ENCODE measurements around the gene PDE4D.

PDE4D gene

DNA sequence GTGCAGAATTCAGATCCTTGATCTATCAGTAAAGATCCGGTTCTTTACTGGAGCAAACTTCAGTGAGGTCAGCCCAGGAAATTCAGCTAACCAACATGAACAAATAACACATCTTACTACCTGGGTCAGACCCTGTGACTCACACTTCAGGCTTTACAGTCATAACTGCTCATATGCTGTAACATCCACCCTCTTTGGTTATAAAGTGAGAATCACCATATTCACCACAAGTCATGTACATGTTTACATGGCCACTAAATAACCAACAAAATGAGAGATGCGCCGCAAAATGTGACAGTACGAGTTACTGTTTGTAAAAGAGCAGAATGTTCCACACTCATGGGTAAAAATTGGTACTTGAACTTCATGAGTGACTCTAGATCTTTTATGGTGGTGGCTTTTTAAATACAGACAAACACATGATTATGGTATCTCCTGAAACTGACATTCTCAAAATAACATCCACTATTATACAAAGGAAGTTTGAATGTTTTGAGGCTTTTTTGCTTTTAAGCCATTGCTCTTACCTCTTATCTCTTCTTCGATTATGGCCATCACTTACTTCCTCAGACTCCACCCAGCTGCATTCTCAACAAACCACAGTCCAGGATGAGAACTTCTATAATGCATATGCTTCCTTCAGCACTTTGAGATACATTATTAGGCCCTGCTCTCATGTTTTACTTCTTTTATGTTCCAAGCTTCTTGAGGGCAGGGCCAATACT lies 794.1 kb downstream of the PDE4D start:
- Histone ChIP-seq H2AFZ (ENCODE audit: low read length) (no peak overlapping the region), H3K9ac (ENCODE audit: low read length) (no peak overlapping the region), H3K9me2 (replicated peaks; ENCODE audit: insufficient read depth, low read length) (no peaks in the 10 kb centered on the region), H3K27me3 (replicated peaks; ENCODE audit: insufficient read depth, low read length) (no peaks in the 10 kb centered on the region), H3K4me3 (ENCODE audit: low read length) (no peak overlapping the region), H3K9me3 (replicated peaks; ENCODE audit: insufficient read depth, low read length) (no peaks in the 10 kb centered on the region), H3K79me2 (ENCODE audit: low read length) (no peaks in the 10 kb centered on the region), H3K4me2 (ENCODE audit: low read depth, low read length) (no peak overlapping the region), H3F3A (ENCODE audit: insufficient read depth, low read length) (no peaks in the 10 kb centered on the region), H3K27ac (ENCODE audit: low read length) (no peak overlapping the region), H3K4me1 (ENCODE audit: low read length) (no peaks in the 10 kb centered on the region), H3K36me3 (replicated peaks; ENCODE audit: insufficient read depth, low read length) (no peaks in the 10 kb centered on the region), H4K20me1 (ENCODE audit: insufficient read depth, low read length) (no peaks in the 10 kb centered on the region)
- no peak for TF ChIP-seq EZH2 (optimal IDR thresholded peaks at IDR 0.05; ENCODE audit: low read depth, low read length)
- TF ChIP-seq, protein P1, sequence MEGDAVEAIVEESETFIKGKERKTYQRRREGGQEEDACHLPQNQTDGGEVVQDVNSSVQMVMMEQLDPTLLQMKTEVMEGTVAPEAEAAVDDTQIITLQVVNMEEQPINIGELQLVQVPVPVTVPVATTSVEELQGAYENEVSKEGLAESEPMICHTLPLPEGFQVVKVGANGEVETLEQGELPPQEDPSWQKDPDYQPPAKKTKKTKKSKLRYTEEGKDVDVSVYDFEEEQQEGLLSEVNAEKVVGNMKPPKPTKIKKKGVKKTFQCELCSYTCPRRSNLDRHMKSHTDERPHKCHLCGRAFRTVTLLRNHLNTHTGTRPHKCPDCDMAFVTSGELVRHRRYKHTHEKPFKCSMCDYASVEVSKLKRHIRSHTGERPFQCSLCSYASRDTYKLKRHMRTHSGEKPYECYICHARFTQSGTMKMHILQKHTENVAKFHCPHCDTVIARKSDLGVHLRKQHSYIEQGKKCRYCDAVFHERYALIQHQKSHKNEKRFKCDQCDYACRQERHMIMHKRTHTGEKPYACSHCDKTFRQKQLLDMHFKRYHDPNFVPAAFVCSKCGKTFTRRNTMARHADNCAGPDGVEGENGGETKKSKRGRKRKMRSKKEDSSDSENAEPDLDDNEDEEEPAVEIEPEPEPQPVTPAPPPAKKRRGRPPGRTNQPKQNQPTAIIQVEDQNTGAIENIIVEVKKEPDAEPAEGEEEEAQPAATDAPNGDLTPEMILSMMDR (IDR thresholded peaks at IDR 0.05; ENCODE audit: low read length) = no peak
- no peak for TF ChIP-seq EZH2phosphoT487 (IDR thresholded peaks at IDR 0.05; ENCODE audit: low read length)
- no peak for DNase-seq

DNA sequence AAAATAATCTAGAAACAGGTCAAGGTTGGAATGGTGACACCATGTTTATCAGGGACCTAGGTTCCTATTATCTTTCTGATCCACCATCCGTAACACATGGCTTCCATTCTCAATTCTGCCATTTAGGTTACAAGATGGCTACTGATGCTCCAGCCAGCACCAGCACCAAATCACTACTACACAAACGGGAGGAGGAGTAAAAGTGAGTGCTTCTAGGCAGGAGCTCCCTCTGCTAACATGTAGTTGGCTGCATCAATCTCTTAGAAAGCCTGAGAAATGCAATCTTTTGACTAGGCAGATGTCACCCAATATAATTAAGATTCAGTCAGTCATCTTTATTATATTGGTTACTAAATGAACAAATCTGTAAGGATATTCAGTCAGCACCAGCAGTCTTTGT lies 794.8 kb downstream of the PDE4D start:
- Histone ChIP-seq H3K4me1 (ENCODE audit: low read length) (no peaks in the 10 kb centered on the region), H3K27me3 (replicated peaks; ENCODE audit: insufficient read depth, low read length) (no peaks in the 10 kb centered on the region), H3K9me2 (replicated peaks; ENCODE audit: insufficient read depth, low read length) (no peaks in the 10 kb centered on the region), H3K79me2 (ENCODE audit: low read length) (no peaks in the 10 kb centered on the region), H3K4me2 (ENCODE audit: low read depth, low read length) (no peak overlapping the region), H2AFZ (ENCODE audit: low read length) (no peak overlapping the region), H3K9ac (ENCODE audit: low read length) (no peak overlapping the region), H3K36me3 (replicated peaks; ENCODE audit: insufficient read depth, low read length) (no peaks in the 10 kb centered on the region), H3K9me3 (replicated peaks; ENCODE audit: insufficient read depth, low read length) (no peaks in the 10 kb centered on the region), H4K20me1 (ENCODE audit: insufficient read depth, low read length) (no peaks in the 10 kb centered on the region), H3F3A (ENCODE audit: insufficient read depth, low read length) (no peaks in the 10 kb centered on the region), H3K4me3 (ENCODE audit: low read length) (no peak overlapping the region), H3K27ac (ENCODE audit: low read length) (no peak overlapping the region)
- DNase-seq = no peak
- TF ChIP-seq EZH2phosphoT487 (IDR thresholded peaks at IDR 0.05; ENCODE audit: low read length) = no peak
- TF ChIP-seq, protein P1 (IDR thresholded peaks at IDR 0.05; ENCODE audit: low read length) = no peak
- no peak for TF ChIP-seq EZH2 (optimal IDR thresholded peaks at IDR 0.05; ENCODE audit: low read depth, low read length)

DNA sequence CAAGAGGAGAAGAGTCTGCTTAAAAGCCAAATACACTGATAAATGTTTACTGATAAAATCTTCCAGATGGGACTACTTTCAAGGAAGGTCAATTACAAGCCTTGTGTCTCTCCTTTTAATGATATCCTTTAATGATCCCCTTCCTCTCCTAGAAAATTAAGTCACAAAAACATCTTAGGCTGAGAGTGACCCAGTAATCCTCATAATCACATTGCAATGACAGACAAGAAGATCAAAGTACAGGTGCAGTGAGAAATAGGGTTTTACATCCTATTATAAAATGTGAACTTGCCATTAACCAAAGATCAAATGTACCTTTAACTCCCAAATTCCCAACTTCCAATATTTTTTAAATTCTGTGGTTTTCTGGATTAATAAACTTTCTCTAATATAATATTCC lies 795.8 kb downstream of the PDE4D start:
- Histone ChIP-seq H3K4me3 (ENCODE audit: low read length) (no peak overlapping the region), H3K4me1 (ENCODE audit: low read length) (no peaks in the 10 kb centered on the region), H3K27me3 (replicated peaks; ENCODE audit: insufficient read depth, low read length) (no peaks in the 10 kb centered on the region), H3K9me3 (replicated peaks; ENCODE audit: insufficient read depth, low read length) (no peaks in the 10 kb centered on the region), H3F3A (ENCODE audit: insufficient read depth, low read length) (no peaks in the 10 kb centered on the region), H3K36me3 (replicated peaks; ENCODE audit: insufficient read depth, low read length) (no peaks in the 10 kb centered on the region), H2AFZ (ENCODE audit: low read length) (no peak overlapping the region), H3K4me2 (ENCODE audit: low read depth, low read length) (no peak overlapping the region), H3K27ac (ENCODE audit: low read length) (no peak overlapping the region), H3K79me2 (ENCODE audit: low read length) (no peaks in the 10 kb centered on the region), H3K9ac (ENCODE audit: low read length) (no peak overlapping the region), H3K9me2 (replicated peaks; ENCODE audit: insufficient read depth, low read length) (no peaks in the 10 kb centered on the region), H4K20me1 (ENCODE audit: insufficient read depth, low read length) (no peaks in the 10 kb centered on the region)
- no peak for TF ChIP-seq EZH2 (optimal IDR thresholded peaks at IDR 0.05; ENCODE audit: low read depth, low read length)
- TF ChIP-seq, protein P1 (IDR thresholded peaks at IDR 0.05; ENCODE audit: low read length) = no peak
- no peak for TF ChIP-seq EZH2phosphoT487 (IDR thresholded peaks at IDR 0.05; ENCODE audit: low read length)
- DNase-seq = no peak

All from MM.1S (cell line).